HG03565 (cell line): ENCODE results near the gene CWF19L2.
"Not testable (repeated sequence)": the region's sequence is repeated elsewhere in the genome, so short reads cannot be mapped to it uniquely, and the experiment has no call there.

Source experiments
- ATAC-seq: cut with Tn5 transposase; IDR thresholded peaks from one replicate; pipeline ENCODE4 v1.9.1; 2021; ENCODE audit warnings: mild to moderate bottlenecking, moderate library complexity; ENCODE audit not compliant: unreplicated experiment

The CWF19L2 gene

DNA sequence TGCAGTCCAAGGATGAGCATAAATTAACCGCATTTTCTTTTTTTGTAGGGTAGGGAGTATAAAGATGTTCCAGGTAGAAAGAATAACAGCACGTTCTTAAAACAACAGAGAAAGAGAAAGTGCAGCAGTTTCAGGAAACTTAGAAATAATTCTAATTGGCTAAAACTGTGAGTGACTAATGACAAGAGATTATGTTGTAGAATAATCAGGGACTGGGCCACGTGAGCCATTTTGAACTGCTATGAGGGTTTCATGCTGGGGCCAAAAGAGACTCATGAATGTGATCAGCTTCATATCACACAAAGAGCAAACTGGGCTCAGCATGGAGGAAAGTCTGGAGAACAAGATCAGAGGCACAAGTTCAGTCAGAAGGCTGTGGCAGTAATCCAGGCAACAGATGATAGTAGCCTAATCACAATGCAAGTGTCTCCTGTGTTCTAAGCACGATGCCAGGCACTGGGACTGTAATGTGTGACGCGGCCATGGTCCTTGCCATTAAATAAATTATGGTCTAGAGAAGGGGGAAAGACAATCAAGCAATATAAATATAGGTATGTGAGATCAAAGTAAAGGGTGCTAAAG is 17.9 kb downstream of the CWF19L2 start:
- ATAC-seq = no peak

DNA sequence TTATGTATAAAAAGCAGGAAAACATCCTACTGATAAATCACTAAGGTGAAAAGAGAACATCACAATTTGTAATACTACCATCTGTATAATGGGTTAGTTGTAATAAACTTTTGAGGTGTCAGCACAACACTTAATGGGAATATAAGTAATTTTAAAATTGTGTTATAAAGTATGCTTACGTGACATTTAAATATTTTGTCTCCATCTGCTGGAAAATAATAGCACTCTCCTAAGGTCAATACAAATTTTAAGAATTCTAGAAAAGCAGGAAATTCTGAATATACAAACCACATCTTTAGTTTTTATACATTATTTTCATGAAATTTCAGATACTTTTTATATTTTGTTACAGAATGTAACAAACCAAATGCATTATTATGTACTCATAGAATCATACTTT is 19.5 kb downstream of the CWF19L2 start:
- no peak for ATAC-seq

DNA sequence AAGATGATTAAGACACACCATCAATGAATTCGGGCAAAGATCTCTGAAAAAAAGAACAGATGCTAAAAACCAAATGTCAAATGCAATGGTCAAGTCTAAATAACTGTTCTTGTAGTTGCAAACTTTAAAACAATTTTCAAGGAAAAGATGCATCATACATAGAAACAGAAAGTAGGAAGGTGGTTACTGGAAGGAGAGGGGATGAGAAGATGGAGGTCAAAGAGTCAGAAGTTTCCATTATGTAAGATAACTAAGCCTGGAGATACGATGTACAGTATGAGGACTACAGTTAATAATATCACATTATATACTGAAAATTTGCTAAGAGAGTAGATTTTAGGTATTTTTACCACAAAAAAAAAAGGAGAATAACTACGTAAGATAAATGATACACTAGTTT is 27.1 kb downstream of the CWF19L2 start:
- ATAC-seq = no peak

DNA sequence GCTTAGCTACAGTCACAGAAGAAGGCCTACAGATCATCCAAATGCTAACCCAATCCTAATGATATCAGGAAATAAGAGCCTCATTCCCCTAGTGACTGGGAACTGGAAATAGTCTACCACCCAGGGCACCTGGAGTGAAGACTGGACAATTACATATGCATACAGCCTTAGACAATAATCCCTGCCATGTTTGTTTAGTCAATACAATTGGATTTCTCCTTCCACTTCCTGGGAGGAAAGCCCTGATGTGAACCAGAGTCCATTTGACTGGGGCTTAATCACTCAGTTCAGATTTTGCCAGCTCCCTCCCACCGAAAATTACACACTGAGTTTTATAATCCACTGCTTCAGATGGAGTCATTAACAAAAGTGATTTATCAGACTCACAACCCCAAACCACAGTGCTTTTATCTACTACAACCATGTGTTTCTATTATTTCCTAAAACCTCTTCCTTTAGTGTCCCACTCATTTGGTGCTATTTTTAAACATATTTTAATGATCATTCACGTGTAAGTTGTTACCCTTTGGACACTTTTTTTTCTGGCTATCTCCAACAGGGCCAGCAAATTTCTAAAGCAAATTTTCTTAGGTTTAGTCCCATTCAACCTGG is 29.9 kb downstream of the CWF19L2 start:
- ATAC-seq = no peak

DNA sequence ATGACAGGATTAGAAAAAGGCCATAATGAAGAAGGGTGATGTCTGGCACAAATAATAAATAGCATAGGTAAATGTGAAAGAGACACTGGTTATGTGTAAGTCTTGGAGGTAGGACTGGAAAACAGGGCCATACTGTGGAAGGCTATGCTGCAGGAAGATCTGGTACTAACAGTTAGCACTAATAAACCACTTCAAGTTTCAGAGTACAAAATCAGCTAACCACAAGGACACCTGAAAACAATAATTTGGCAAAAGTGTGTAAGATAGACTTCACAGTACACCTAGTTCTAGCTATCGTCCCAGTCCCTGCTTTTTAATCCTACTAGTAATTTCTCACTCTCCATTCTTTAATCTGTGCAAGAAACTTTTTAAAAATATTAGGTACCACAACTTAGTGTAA is 44.3 kb downstream of the CWF19L2 start:
- no peak for ATAC-seq

- ATAC-seq = no peak
These were observed 48.8 kb downstream of the CWF19L2 start for GRCh38 chr11:107408762-107409211.

GRCh38 chr11:107405260-107405659 is 52.4 kb downstream of the CWF19L2 start:
- ATAC-seq = no peak

DNA sequence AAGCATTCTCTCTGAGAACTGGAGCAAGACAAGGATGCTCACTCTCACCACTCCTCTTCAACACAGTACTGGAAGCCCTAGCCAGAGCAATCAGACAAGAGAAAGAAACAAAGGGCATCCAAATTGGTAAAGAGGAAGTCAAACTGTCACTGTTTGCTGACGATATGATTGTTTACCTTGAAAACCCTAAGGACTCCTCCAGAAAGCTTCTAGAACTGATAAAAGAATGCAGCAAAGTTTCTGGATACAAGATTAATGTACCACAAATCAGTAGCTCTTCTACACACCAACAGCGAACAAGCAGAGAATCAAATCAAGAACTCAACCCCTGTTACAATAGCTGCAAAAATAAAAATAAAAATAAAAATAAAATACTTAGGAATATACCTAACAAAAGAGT is 56.5 kb downstream of the CWF19L2 start:
- ATAC-seq = not testable (repeated sequence)

GRCh38 chr11:107397357-107397756 is 60.3 kb downstream of the CWF19L2 start:
- ATAC-seq = no peak

DNA sequence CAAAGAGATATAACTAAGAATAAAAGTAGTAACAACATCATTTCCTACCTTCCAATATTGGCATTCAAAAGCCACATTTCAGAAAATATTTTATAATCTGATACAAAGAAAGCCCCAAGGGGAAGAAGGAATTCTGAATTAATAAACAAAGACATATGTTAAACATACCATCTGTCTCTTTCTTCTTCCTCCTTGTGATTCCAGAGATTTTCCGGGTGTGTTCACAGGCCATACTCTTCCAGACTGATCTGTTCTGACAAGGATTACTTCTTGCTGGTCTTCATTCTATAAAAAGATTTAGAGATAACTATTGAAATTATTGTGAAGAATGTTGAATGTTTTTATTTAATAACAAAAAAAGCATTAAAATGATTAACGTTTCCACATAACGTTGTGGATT is 65.0 kb downstream of the CWF19L2 start:
- no peak for ATAC-seq

DNA sequence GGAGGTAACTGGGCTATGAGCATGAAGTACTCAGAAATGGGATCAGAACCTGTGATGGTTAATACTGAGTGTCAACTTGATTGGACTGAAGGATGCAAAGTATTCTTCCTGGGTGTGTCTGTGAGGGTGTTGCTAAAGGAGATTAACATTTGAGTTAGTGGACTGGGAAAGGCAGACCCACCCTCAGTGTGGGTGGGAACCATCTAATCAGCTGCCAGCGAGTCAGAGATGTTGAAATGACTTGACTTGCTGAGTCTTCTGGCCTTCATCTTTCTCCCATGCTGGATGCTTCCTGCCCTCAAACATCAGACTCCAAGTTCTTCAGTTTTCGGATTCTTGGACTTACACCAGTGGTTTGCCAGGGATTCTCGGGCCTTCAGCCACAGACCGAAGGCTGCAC is 66.9 kb downstream of the CWF19L2 start:
- ATAC-seq = not testable (repeated sequence)

GRCh38 chr11:107387666-107388065 is 70.0 kb downstream of the CWF19L2 start:
- ATAC-seq = no peak

DNA sequence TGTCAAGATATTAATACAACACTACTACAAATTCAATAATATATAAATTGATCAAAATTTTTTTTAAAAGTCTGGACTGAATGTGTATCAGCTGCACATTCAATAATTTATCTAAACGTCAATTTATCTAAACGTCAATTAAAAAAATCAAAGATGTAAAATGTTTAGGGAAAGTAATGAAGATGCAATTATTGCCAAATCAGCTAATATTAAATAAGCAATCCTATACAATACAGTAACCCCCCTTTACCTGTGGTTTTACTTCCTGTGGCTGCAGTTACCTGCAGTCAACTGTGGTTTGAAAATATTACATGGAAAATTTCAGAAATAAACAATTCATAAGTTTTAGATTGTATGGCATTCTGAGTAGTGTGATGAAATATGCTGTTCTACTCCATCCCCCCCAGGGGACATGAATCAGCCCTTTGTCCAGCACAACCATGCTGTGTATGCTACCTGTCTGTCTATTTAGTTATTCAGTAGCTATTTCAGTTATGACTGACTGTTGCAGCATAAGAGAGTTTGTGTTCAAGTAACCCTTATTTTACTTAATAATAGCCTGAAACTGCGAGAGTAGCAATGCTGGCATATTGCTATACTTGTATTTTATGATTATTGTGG is 72.2 kb downstream of the CWF19L2 start:
- no peak for ATAC-seq

- ATAC-seq = no peak
These were observed 73.3 kb downstream of the CWF19L2 start for GRCh38 chr11:107384144-107384852.

GRCh38 chr11:107372439-107372838 is 85.2 kb downstream of the CWF19L2 start:
- no peak for ATAC-seq

DNA sequence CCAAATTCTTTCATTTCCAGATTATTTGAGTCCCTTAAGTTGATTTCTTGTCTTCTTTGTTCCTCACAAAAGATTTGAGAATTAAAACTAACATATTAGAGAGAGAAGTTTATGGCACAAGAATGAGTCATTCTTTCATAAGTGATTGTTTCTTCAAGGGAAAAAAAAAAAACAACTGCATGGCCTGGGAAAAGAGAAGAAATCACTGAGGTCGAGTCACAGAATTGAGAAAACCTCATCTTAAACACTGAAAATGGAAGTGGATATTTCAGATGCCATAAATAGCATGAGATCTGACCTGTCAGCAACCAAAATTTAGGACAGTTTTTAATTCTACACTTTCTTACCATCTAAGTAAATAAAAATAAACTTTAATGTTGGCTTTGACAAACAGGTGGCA is 87.2 kb downstream of the CWF19L2 start:
- no peak for ATAC-seq

DNA sequence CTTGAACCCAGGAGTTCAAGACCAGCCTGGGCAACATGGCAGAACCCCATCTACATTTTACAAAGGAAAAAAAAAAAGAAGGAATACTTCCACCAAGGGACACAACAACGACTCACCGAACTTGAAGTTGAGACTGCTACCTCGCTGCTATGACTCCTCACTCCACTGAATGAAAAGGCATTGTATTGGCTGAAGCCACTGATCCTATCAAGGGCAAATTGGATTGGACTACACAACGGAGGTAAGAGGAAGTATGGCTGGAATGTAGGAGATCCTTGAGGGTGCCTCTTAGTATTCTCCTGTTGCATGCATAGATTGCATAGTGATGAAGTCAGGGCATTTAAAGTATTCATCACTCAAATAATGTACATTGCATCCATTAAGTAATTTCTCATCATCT is 97.9 kb downstream of the CWF19L2 start:
- no peak for ATAC-seq

DNA sequence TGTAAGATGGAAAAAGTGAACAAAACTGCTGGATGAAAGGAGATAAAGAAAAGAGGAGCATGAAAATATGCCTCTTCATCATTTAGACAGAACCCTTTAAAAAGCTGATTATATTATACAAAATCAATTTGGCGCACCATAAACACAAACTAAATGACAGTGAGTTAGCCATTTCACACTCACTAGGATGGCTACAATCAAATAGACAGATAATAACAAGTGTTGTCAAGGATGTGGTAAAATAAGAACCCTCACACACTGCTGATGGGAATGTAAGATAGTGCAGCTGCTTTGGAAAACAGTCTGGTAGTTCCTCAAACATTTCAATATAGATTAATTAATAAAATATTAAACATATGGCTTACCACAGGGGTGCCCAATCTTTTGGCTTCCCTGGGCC is 99.7 kb downstream of the CWF19L2 start:
- no peak for ATAC-seq

DNA sequence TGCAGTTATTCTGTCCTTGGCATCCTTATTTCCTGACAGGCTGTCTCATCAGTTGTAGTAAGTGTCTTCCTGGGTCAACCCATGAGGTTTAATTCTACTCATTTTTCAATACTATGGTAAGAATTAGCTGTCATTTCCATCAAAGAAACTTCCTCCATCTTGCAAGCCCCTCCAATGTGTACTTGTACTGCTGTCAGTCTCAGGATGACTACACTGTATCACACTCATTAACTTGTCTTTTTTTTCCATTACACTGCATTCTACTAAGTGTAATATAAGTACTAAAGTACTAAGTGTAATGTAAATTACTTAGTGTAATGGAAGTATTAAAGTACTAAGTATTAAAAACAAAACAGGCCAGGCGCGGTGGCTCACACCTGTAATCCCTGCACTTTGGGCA is 102.8 kb downstream of the CWF19L2 start:
- no peak for ATAC-seq

- ATAC-seq = peak; percentile 79
These were observed 119.7 kb downstream of the CWF19L2 start for GRCh38 chr11:107337917-107338316.

DNA sequence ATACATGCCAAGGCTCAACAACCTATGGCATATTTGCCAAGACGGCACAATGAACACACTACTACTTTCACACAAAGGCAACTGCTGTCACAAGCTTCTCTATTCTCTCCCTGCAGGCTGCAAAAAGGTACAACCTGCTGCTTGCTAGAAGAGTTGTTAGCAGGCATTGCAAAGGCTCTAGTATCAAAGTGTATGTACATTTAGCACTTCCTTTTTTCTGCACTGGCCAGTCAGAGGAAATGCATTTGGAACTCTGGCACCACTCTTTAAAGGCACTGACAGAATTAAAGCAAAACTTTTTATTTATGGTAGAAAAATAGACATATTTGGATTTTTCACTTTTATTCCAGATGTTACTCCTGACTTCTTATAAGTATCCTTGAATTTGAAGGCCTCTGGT is 125.9 kb downstream of the CWF19L2 start:
- ATAC-seq = no peak

GRCh38 chr11:107329164-107329563 is 128.5 kb downstream of the CWF19L2 start:
- ATAC-seq = no peak
